GM19455 (cell line): ENCODE data around the gene CYGB.
A peak's percentile ranks its signal among the peaks of the same experiment; 100 is the strongest.

Source experiments
- ATAC-seq: cut with Tn5 transposase; IDR thresholded peaks from one replicate; pipeline ENCODE4 v1.9.1; 2021; ENCODE audit not compliant: unreplicated experiment

CYGB gene

GRCh38 chr17:76484228-76484725 lies 53.2 kb downstream of the CYGB start:
- ATAC-seq: no peak

DNA sequence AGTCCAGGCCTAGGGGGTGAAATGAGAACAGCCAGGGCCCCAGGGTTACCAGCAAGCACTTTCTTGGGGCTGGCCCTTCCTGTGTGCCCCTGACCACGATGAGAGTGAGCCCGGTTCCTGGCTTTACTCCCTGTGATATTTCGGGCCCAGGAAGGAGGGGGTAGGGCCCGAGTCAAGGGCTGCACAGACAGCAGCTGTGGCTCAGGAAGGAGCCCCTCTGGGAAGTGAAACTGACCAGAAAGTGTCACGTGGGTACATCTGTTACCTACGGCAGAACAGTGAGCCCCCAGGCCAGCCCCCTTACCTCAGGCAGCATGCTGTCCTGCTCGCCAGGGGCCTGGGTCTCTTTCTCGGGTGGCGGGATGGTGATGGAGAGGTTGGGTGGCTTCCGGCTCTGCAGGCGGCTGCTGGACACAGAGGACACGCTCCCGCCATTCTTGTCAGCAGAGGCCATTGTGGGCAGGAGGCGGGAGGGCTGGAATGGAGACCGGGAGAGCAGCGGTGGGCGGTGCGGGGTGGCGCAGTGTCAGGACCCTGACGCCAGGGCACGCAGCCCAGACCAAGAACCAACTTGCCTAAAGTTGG lies 56.3 kb downstream of the CYGB start:
- peak; percentile 71 for ATAC-seq

DNA sequence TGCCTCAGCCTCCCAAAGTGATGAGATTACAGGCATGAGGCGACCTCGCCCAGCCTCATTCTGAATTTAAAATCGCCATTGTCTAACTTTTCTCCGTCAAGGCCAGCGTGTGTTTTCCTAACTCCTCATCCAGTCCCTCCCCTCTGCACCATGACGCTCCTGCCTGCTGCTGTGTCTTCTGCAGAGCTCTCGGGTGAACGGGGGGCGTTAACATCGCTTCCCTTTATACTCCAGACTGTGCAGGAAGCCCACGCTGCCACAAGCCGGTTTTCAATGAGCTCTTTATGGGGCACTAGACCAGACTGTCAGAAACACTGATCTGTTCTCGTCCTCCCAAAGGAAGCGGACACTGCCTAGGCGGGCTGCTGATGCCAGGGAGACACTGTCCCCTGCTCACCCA lies 56.9 kb downstream of the CYGB start:
- ATAC-seq: peak; percentile 11

GRCh38 chr17:76479515-76480060 lies 57.9 kb downstream of the CYGB start:
- no peak for ATAC-seq

GRCh38 chr17:76478730-76479514 lies 58.6 kb downstream of the CYGB start:
- no peak for ATAC-seq

DNA sequence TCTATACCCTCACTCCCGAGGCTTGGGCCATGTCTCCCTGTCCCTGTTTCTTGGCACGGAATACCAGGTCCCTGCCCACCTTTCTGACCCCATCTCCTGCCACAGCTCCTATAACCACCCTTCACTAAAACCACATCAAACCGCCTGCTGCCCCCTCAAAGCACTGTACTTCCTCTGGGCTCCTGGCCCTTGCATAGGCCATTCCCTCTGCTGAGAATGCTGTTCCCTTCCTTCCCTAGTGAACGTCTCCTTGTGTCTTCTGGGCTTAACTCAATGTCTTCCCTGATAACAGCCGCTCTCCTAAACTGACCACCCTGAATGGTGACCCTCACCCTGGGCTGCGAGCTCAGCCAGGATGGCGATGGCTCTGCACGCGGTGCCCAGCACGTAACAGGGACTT lies 59.4 kb downstream of the CYGB start:
- ATAC-seq: no peak

- ATAC-seq: no peak
These were observed 59.9 kb downstream of the CYGB start for GRCh38 chr17:76477576-76477975.
